Measurements from ENCODE around the gene HDAC9. TPM values are rescaled to one million over a fixed set of nuclear protein-coding genes. Genes with fewer than 3 reads are reported as not detected.

The HDAC9 gene
- total RNA-seq, result under 1 TPM; 0.55 to 0.65 TPM

GRCh38 chr7:18495412-18496340 is at the start of gene HDAC9:
Gene HDAC9, plus strand, starts transcription at chr7:18495749. Its CDS starts 554 bp downstream, at chr7:18496303.
- H3K27me3 Mint-ChIP-seq, result peaks cover 1% of the 10 kb centered on the region
- H3K4me1 Mint-ChIP-seq, result no peaks in the 10 kb centered on the region
- no peak for DNase-seq
- peak within 1 kb of the TSS; percentile 52 for H3K4me3 Mint-ChIP-seq
- no peak within 1 kb of the TSS for H3K27ac Mint-ChIP-seq
- POLR2A ChIA-PET, result no interaction called here
- H3K36me3 Mint-ChIP-seq (ENCODE audit: low read depth), result no peaks in the 10 kb centered on the region
- no peaks in the 10 kb centered on the region for H3K9me3 Mint-ChIP-seq
- CTCF ChIA-PET, result no interaction called here

- H3K27ac Mint-ChIP-seq, result no peak overlapping the region
- no peaks in the 10 kb centered on the region for H3K36me3 Mint-ChIP-seq (ENCODE audit: low read depth)
- POLR2A ChIA-PET, result no interaction called here
- no peaks in the 10 kb centered on the region for H3K4me1 Mint-ChIP-seq
- CTCF ChIA-PET, result no interaction called here
- no peaks in the 10 kb centered on the region for H3K9me3 Mint-ChIP-seq
- DNase-seq, result no peak
- H3K4me3 Mint-ChIP-seq, result no peak overlapping the region
- no peaks in the 10 kb centered on the region for H3K27me3 Mint-ChIP-seq
Observed at GRCh38 chr7:18445916-18446520, 49.5 kb upstream of the HDAC9 start.

- Mint-ChIP-seq H3K9me3 (no peaks in the 10 kb centered on the region), H3K4me3 (no peak overlapping the region), H3K4me1 (no peaks in the 10 kb centered on the region), H3K36me3 (ENCODE audit: low read depth) (no peaks in the 10 kb centered on the region), H3K27ac (no peak overlapping the region), H3K27me3 (no peaks in the 10 kb centered on the region)
- no peak for DNase-seq
- ChIA-PET CTCF (no interaction called here), POLR2A (no interaction called here)
Observed at GRCh38 chr7:18450019-18450418, 45.5 kb upstream of the HDAC9 start.

- no peak overlapping the region for H3K27ac Mint-ChIP-seq
- CTCF ChIA-PET, result no interaction called here
- H3K9me3 Mint-ChIP-seq, result no peaks in the 10 kb centered on the region
- H3K27me3 Mint-ChIP-seq, result no peaks in the 10 kb centered on the region
- POLR2A ChIA-PET, result no interaction called here
- DNase-seq, result no peak
- H3K4me3 Mint-ChIP-seq, result no peak overlapping the region
- no peaks in the 10 kb centered on the region for H3K4me1 Mint-ChIP-seq
- no peaks in the 10 kb centered on the region for H3K36me3 Mint-ChIP-seq (ENCODE audit: low read depth)
Observed at GRCh38 chr7:18455606-18456005, 39.9 kb upstream of the HDAC9 start.

GRCh38 chr7:18457832-18458231 is 37.7 kb upstream of the HDAC9 start:
- H3K36me3 Mint-ChIP-seq (ENCODE audit: low read depth), result no peaks in the 10 kb centered on the region
- H3K4me3 Mint-ChIP-seq, result no peak overlapping the region
- ChIA-PET POLR2A (no interaction called here), CTCF (no interaction called here)
- no peak overlapping the region for H3K27ac Mint-ChIP-seq
- no peak for DNase-seq
- no peaks in the 10 kb centered on the region for H3K9me3 Mint-ChIP-seq
- H3K4me1 Mint-ChIP-seq, result no peaks in the 10 kb centered on the region
- H3K27me3 Mint-ChIP-seq, result no peaks in the 10 kb centered on the region

GRCh38 chr7:18458830-18459229 is 36.7 kb upstream of the HDAC9 start:
- H3K27me3 Mint-ChIP-seq, result no peaks in the 10 kb centered on the region
- H3K36me3 Mint-ChIP-seq (ENCODE audit: low read depth), result no peaks in the 10 kb centered on the region
- no peak for DNase-seq
- H3K9me3 Mint-ChIP-seq, result no peaks in the 10 kb centered on the region
- H3K27ac Mint-ChIP-seq, result no peak overlapping the region
- H3K4me1 Mint-ChIP-seq, result no peaks in the 10 kb centered on the region
- ChIA-PET CTCF (no interaction called here), POLR2A (no interaction called here)
- no peak overlapping the region for H3K4me3 Mint-ChIP-seq

- Mint-ChIP-seq H3K9me3 (no peaks in the 10 kb centered on the region), H3K27ac (no peak overlapping the region), H3K36me3 (ENCODE audit: low read depth) (no peaks in the 10 kb centered on the region), H3K27me3 (no peaks in the 10 kb centered on the region), H3K4me3 (no peak overlapping the region), H3K4me1 (no peaks in the 10 kb centered on the region)
- ChIA-PET CTCF (no interaction called here), POLR2A (no interaction called here)
- no peak for DNase-seq
Observed at GRCh38 chr7:18459484-18460245, 35.9 kb upstream of the HDAC9 start.

- POLR2A ChIA-PET, result no interaction called here
- Mint-ChIP-seq H3K4me1 (no peaks in the 10 kb centered on the region), H3K27me3 (no peaks in the 10 kb centered on the region), H3K36me3 (ENCODE audit: low read depth) (no peaks in the 10 kb centered on the region), H3K4me3 (no peak overlapping the region), H3K9me3 (no peaks in the 10 kb centered on the region), H3K27ac (no peak overlapping the region)
- no peak for DNase-seq
- CTCF ChIA-PET, result no interaction called here
Observed at GRCh38 chr7:18461785-18462467, 33.6 kb upstream of the HDAC9 start.

GRCh38 chr7:18464830-18465229 is 30.7 kb upstream of the HDAC9 start:
- Mint-ChIP-seq H3K27me3 (no peaks in the 10 kb centered on the region), H3K4me3 (no peak overlapping the region), H3K27ac (no peak overlapping the region), H3K4me1 (no peaks in the 10 kb centered on the region), H3K9me3 (no peaks in the 10 kb centered on the region), H3K36me3 (ENCODE audit: low read depth) (no peaks in the 10 kb centered on the region)
- DNase-seq, result no peak
- CTCF ChIA-PET, result no interaction called here
- POLR2A ChIA-PET, result no interaction called here

GRCh38 chr7:18467011-18467410 is 28.5 kb upstream of the HDAC9 start:
- H3K4me3 Mint-ChIP-seq, result no peak overlapping the region
- no peaks in the 10 kb centered on the region for H3K27me3 Mint-ChIP-seq
- CTCF ChIA-PET, result no interaction called here
- no peak overlapping the region for H3K27ac Mint-ChIP-seq
- POLR2A ChIA-PET, result no interaction called here
- H3K4me1 Mint-ChIP-seq, result no peaks in the 10 kb centered on the region
- no peaks in the 10 kb centered on the region for H3K36me3 Mint-ChIP-seq (ENCODE audit: low read depth)
- no peak for DNase-seq
- no peaks in the 10 kb centered on the region for H3K9me3 Mint-ChIP-seq

- ChIA-PET CTCF (no interaction called here), POLR2A (no interaction called here)
- no peak for DNase-seq
- Mint-ChIP-seq H3K36me3 (ENCODE audit: low read depth) (no peaks in the 10 kb centered on the region), H3K4me3 (no peak overlapping the region), H3K27ac (no peak overlapping the region), H3K9me3 (no peaks in the 10 kb centered on the region), H3K27me3 (no peaks in the 10 kb centered on the region), H3K4me1 (no peaks in the 10 kb centered on the region)
Observed at GRCh38 chr7:18468795-18469194, 26.8 kb upstream of the HDAC9 start.

GRCh38 chr7:18469316-18469715 is 26.2 kb upstream of the HDAC9 start:
- H3K4me1 Mint-ChIP-seq, result no peaks in the 10 kb centered on the region
- no peak overlapping the region for H3K4me3 Mint-ChIP-seq
- no peaks in the 10 kb centered on the region for H3K27me3 Mint-ChIP-seq
- ChIA-PET POLR2A (no interaction called here), CTCF (no interaction called here)
- H3K36me3 Mint-ChIP-seq (ENCODE audit: low read depth), result no peaks in the 10 kb centered on the region
- H3K27ac Mint-ChIP-seq, result no peak overlapping the region
- H3K9me3 Mint-ChIP-seq, result no peaks in the 10 kb centered on the region
- DNase-seq, result no peak

- no peak overlapping the region for H3K4me3 Mint-ChIP-seq
- H3K9me3 Mint-ChIP-seq, result no peaks in the 10 kb centered on the region
- H3K27me3 Mint-ChIP-seq, result no peaks in the 10 kb centered on the region
- ChIA-PET POLR2A (interaction anchor here (0.5 kb wide), 1 partner anchor 134 kb away, joined by 3 read pairs; no protein-coding TSS in a partner anchor), CTCF (no interaction called here)
- no peak overlapping the region for H3K27ac Mint-ChIP-seq
- no peak for DNase-seq
- no peaks in the 10 kb centered on the region for H3K4me1 Mint-ChIP-seq
- no peaks in the 10 kb centered on the region for H3K36me3 Mint-ChIP-seq (ENCODE audit: low read depth)
Observed at GRCh38 chr7:18471476-18472160, 23.9 kb upstream of the HDAC9 start.
